ENCODE data around the gene RGMB.

- TF ChIP-seq POLR2AphosphoS5 (IDR thresholded peaks at IDR 0.05; ENCODE audit: low read depth, low read length) (no peak), POLR2A (IDR thresholded peaks at IDR 0.05; ENCODE audit: low read depth, low read length) (no peak)
These were observed 4.6 kb upstream of the RGMB start for GRCh38 chr5:98768960-98769209.
